ENCODE measurements around the gene SNX13.

DNA sequence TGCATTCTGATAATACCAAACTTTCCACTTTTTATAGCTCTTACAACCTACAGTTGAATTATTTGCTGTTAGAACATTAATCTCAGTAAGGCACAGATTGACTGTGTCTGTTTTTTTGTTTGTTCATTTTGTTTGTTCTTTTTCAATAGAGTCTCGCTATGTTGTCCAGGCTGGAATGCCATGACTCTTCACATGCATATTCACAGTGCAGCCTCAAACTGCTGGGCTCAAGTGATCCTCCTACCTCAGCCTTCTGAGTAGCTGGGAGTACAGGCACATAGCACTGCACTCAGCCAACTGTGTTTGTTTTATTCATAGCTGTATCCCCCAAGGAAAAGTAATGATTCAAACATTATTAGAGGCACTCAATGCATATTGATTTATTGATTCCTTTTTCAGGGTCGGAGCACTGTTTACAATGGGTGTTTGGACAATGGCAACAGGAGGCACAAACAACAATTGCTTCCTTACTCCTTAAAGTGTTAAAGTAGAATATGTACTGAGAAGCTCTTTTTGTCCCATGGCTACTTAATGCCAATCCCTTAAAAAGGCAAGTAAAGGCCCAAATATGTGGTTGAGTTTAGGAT, 61.1 kb downstream of the SNX13 start:
- no peak for TF ChIP-seq POLR2A (IDR thresholded peaks at IDR 0.05; ENCODE audit: low read length)
- TF ChIP-seq GATA1 (IDR thresholded peaks at IDR 0.05; ENCODE audit: low read depth, low read length) = no peak

Measured in erythroblast (primary cell).